Kidney (tissue), 14 donors: ENCODE data around the gene SIAH2. TPM values are rescaled to one million over a fixed set of nuclear protein-coding genes. Genes with fewer than 3 reads are reported as not detected.

Experiments
- DNase-seq, 5 donors: peaks; one replicate each; pipeline ENCODE4 v3.0.0-alpha.2; 2013 to 2020
- FAIRE-seq: peaks from 2 replicates; lab custom pipeline; 2012; peaks lifted over from hg19 to GRCh38; lab: Jason Lieb, UNC
- H3K27ac ChIP-seq, 2 donors: one replicate each; pipeline ENCODE4 v1.7.0; 2013; ENCODE audit warnings: low read depth in 2 of 2, low read length in 2 of 2, inconsistent platforms in 1 of 2
- H3K27me3 ChIP-seq: one replicate; pipeline ENCODE4 v1.7.1; 2013; ENCODE audit warnings: low read length, inconsistent platforms; ENCODE audit not compliant: control insufficient read depth, insufficient read depth
- H3K36me3 ChIP-seq, 3 donors: one replicate each; pipeline versions ENCODE4 v1.7.0 to v1.7.1; 2013; ENCODE audit warnings: low read length in 3 of 3, control low read depth in 1 of 3, inconsistent platforms in 1 of 3; ENCODE audit not compliant: insufficient read depth in 3 of 3, control insufficient read depth in 2 of 3
- H3K4me1 ChIP-seq, 3 donors: one replicate each; pipeline versions ENCODE4 v1.7.0 to v1.7.1; 2013; ENCODE audit warnings: low read length in 3 of 3, inconsistent platforms in 1 of 3, low read depth in 1 of 3; ENCODE audit not compliant: control insufficient read depth in 2 of 3, insufficient read depth in 2 of 3
- H3K4me3 ChIP-seq, 3 donors: one replicate each; pipeline versions ENCODE4 v1.7.0 to v1.8.1; 2013; ENCODE audit warnings: low read length in 3 of 3, control low read depth in 1 of 3, inconsistent platforms in 1 of 3
- H3K9ac ChIP-seq, 3 donors: one replicate each; pipeline versions ENCODE4 v1.7.0 to v1.7.1; 2013; ENCODE audit warnings: low read length in 3 of 3, control low read depth in 1 of 3, inconsistent platforms in 1 of 3
- H3K9me3 ChIP-seq, 3 donors: one replicate each; pipeline versions ENCODE4 v1.7.0 to v1.7.1; 2013; ENCODE audit warnings: low read length in 3 of 3, control low read depth in 1 of 3, inconsistent platforms in 1 of 3; ENCODE audit not compliant: control insufficient read depth in 2 of 3, insufficient read depth in 1 of 3
- intact Hi-C: fragments of 100-400 bp; cut with DNase I; formaldehyde crosslinking; loops from one replicate; pipeline ENCODE4 v1.11.1; 2022
- polyA plus RNA-seq: library from polyadenylated mRNA; stranded (reverse); fragments of 350-450 nt; fragmentation: Illumina TruSeq; extraction: RNeasy Lipid Tissue Mini Kit (QIAGEN cat#74804); gene quantifications from one replicate; pipeline ENCODE4 v1.2.3, GENCODE V29; 2014; ENCODE audit warnings: low read depth, low replicate concordance; ENCODE audit not compliant: insufficient read depth
- total RNA-seq: library from RNA; stranded (reverse); fragmentation: NEBNext Ultra II Directional; extraction: Animal tissue kit (Norgen Biotek cat#: 25700); gene quantifications from one replicate; pipeline ENCODE4 v1.2.1, GENCODE V29; 2021
- TF ChIP-seq, protein P1 (sequence below): IDR thresholded peaks from 3 replicates; pipeline ENCODE4 v1.5.1; 2012; ENCODE audit warnings: mild to moderate bottlenecking, moderate library complexity, borderline replicate concordance; ENCODE audit not compliant: insufficient read depth; ENCODE audit errors: extremely low read depth
- donor health status: control.
- donor health status: control.
- donor health status: control.
- donor health status: control.
- donor health status: control.
- donor health status: DM: yes; HTN: yes; CAD: no.
- donor health status: Normal renal cell carcinoma (clear cell type).

The SIAH2 gene
- total and polyA plus RNA-seq, 2 donors from 2014 or later: 16.9 to 24.6 TPM

DNA sequence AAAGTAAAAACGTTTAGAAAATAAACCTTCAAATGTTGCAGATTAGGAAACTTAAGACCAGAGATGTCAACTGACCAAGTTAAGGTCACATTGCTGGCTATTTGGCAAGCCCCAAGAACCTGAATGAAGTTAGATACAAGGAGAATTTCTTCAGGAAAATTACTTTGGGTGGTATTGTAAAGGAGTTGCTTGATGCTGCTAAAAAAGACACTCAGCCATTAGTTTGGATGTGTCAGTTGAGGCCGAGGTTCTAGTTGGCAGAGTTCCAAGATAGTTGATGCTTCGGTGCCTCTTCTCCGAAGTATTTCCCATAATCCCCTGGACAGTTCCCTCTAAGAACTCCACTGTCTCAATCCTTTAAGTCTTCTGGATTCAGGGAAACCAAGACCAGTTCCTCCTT lies 24.3 kb downstream of the SIAH2 start:
- FAIRE-seq: no peak
- H3K27me3 ChIP-seq: no peaks in the 10 kb centered on the region
- DNase-seq: peak in 1 of 5 donors; percentile 20
- no peak overlapping the region for H3K9ac ChIP-seq
- H3K9me3 ChIP-seq: no peaks in the 10 kb centered on the region
- H3K36me3 ChIP-seq: peaks cover 0 to 12% (median 3%) of the 10 kb centered on the region in 3 donors
- H3K4me3 ChIP-seq: no peak overlapping the region
- TF ChIP-seq, protein P1, sequence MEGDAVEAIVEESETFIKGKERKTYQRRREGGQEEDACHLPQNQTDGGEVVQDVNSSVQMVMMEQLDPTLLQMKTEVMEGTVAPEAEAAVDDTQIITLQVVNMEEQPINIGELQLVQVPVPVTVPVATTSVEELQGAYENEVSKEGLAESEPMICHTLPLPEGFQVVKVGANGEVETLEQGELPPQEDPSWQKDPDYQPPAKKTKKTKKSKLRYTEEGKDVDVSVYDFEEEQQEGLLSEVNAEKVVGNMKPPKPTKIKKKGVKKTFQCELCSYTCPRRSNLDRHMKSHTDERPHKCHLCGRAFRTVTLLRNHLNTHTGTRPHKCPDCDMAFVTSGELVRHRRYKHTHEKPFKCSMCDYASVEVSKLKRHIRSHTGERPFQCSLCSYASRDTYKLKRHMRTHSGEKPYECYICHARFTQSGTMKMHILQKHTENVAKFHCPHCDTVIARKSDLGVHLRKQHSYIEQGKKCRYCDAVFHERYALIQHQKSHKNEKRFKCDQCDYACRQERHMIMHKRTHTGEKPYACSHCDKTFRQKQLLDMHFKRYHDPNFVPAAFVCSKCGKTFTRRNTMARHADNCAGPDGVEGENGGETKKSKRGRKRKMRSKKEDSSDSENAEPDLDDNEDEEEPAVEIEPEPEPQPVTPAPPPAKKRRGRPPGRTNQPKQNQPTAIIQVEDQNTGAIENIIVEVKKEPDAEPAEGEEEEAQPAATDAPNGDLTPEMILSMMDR: no peak
- intact Hi-C loops: no loop called here
- no peak overlapping the region for H3K27ac ChIP-seq
- peaks cover 0 to 31% (median 20%) of the 10 kb centered on the region in 3 donors for H3K4me1 ChIP-seq

GRCh38 chr3:150737874-150738679 lies 24.9 kb downstream of the SIAH2 start:
- no peaks in the 10 kb centered on the region for H3K9me3 ChIP-seq
- no peak for DNase-seq
- no peak overlapping the region for H3K27ac ChIP-seq
- H3K4me1 ChIP-seq: peaks cover 0 to 25% (median 14%) of the 10 kb centered on the region in 3 donors
- H3K27me3 ChIP-seq: no peaks in the 10 kb centered on the region
- intact Hi-C loops: no loop called here
- no peak overlapping the region for H3K9ac ChIP-seq
- TF ChIP-seq, protein P1: no peak
- no peak overlapping the region for H3K4me3 ChIP-seq
- peaks cover 0 to 12% (median 3%) of the 10 kb centered on the region in 3 donors for H3K36me3 ChIP-seq
- FAIRE-seq: no peak

DNA sequence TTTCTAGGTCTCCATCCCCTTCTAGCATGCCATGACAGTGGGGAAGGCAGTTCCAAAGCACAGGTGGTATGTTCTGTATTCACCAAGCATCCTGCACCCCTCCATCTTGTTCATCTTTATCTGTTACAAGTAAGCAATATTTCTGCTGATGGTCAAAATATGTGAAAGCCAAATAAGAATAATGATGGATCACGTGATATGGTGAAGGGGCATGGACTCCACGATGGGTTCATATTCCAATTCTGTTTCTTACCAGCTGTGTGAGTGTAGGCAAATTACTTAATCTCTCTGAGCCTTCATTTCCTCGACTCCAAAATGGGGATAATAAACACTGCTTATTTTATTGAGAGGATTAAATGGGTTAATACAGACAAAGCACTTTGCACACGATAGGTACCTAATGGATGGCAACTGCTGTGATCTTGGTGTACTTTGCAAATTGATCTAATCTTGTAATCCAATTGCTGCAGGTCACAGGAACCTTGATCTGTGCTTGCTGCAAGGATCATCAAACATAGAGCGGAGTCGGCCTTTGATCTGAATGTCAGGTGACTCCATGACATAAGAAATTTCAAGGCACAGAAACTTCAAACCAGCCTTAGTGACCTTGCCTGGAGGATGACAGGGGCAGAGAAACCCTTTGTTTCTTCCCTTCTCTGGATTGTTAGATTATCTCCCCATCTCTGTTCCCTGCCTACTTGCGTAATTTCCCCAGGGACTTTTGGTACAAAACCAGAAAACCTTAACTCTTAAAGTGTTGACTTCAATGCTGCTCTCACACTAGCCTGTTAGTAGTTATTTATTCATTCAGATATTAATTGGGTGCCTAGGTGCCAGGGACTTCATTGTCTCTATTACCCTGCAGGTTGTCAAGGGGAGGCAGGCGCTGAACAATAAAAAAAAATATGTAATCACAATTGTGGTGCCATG lies 25.8 kb downstream of the SIAH2 start:
- no peaks in the 10 kb centered on the region for H3K9me3 ChIP-seq
- FAIRE-seq: no peak

More for the DNA sequence above, 25.8 kb downstream of the SIAH2 start:
- H3K4me1 ChIP-seq: peaks cover 0 to 18% (median 9%) of the 10 kb centered on the region in 3 donors
- TF ChIP-seq, protein P1: no peak
- no peak overlapping the region for H3K4me3 ChIP-seq
- intact Hi-C loops: no loop called here
- peak in 1 of 5 donors; percentile 20 for DNase-seq
- peaks cover 0 to 10% (median 3%) of the 10 kb centered on the region in 3 donors for H3K36me3 ChIP-seq
- no peak overlapping the region for H3K27ac ChIP-seq
- no peak overlapping the region for H3K9ac ChIP-seq
- no peaks in the 10 kb centered on the region for H3K27me3 ChIP-seq
